Endothelial cell of umbilical vein (primary cell): ENCODE data around the gene RGS19. TPM values are rescaled to one million over a fixed set of nuclear protein-coding genes. Genes with fewer than 3 reads are reported as not detected.
A peak's percentile ranks its signal among the peaks of the same experiment; 100 is the strongest.

ENCODE experiments used
- BruUV-seq: library from RNA; stranded (reverse); fragments of 400-500 nt; replicated peaks from 2 replicates; lab custom pipeline; 2021; lab: Mats Ljungman, UMichigan
- CTCF ChIA-PET: fragments of 300-600, 350-600 bp; sonication (Branson Sonifier 250); formaldehyde crosslinking; loops from one replicate; lab custom pipeline; 2021; ENCODE audit warnings: antibody characterized with exemption, inconsistent platforms; lab: Charles Lee
- POLR2A ChIA-PET: fragments of 300-600, 350-600 bp; sonication (Branson Sonifier 250); formaldehyde crosslinking; loops from one replicate; lab custom pipeline; 2021; ENCODE audit warnings: antibody characterized with exemption, inconsistent platforms; lab: Charles Lee
- DNase-seq: peaks from one replicate; pipeline ENCODE4 v3.0.0-alpha.2; 2011; ENCODE audit warnings: low read depth, low spot score
- FAIRE-seq: peaks from 2 replicates; lab custom pipeline; 2011; peaks lifted over from hg19 to GRCh38; lab: Jason Lieb, UNC
- H2AFZ ChIP-seq: 2 replicates; pipeline ENCODE4 v1.6.0; 2012; ENCODE audit warnings: low read depth, low read length, control low read depth, inconsistent platforms
- H3K27ac ChIP-seq: 2 replicates; pipeline ENCODE4 v1.5.1; 2011; ENCODE audit warnings: low read depth, mild to moderate bottlenecking, control low read depth, low read length, moderate library complexity; ENCODE audit not compliant: insufficient read depth
- H3K27me3 ChIP-seq, 2 experiments: 2 replicates each; pipeline versions ENCODE4 v1.6.0 to v1.6.1; 2011; ENCODE audit warnings: low read length in 2 of 2, mixed read lengths in 1 of 2; ENCODE audit not compliant: control insufficient read depth in 2 of 2, insufficient read depth in 2 of 2
- H3K36me3 ChIP-seq, 2 experiments: 2 replicates in 1 of 2; 3 replicates in 1 of 2; pipeline ENCODE4 v1.5.1; 2011; ENCODE audit warnings: low read length in 2 of 2, mild to moderate bottlenecking in 1 of 2, moderate library complexity in 1 of 2; ENCODE audit not compliant: control insufficient read depth in 2 of 2, insufficient read depth in 2 of 2; ENCODE audit errors: extremely low read depth in 1 of 2
- H3K4me1 ChIP-seq: 3 replicates; pipeline ENCODE4 v1.5.1; 2011; ENCODE audit warnings: mild to moderate bottlenecking, low read length; ENCODE audit not compliant: control insufficient read depth, insufficient read depth; ENCODE audit errors: extremely low read depth
- H3K4me2 ChIP-seq: 2 replicates; pipeline ENCODE4 v1.6.1; 2011; ENCODE audit warnings: low read length, control low read depth, mixed read lengths; ENCODE audit not compliant: insufficient read depth
- H3K4me3 ChIP-seq, 3 experiments: fragments of 200-600 bp in 1 of 3; sonication (generic), shearing (Covaris generic) in 1 of 3; replicated peaks in 1 of 3; 2 replicates each; pipeline ENCODE4 v1.5.1; 2011 to 2016; ENCODE audit warnings: control low read depth in 3 of 3, low read length in 3 of 3, mild to moderate bottlenecking in 2 of 3, inconsistent platforms in 1 of 3, low read depth in 1 of 3, moderate library complexity in 1 of 3; ENCODE audit not compliant: insufficient read depth in 1 of 3
- H3K79me2 ChIP-seq: 2 replicates; pipeline ENCODE4 v1.6.0; 2012; ENCODE audit warnings: low read length, inconsistent platforms; ENCODE audit not compliant: control insufficient read depth, insufficient read depth
- H3K9ac ChIP-seq: replicated peaks from 2 replicates; pipeline ENCODE3; 2011; ENCODE audit warnings: low read length, control low read depth; ENCODE audit not compliant: insufficient read depth; ENCODE audit errors: extremely low read depth
- H3K9me1 ChIP-seq: replicated peaks from 3 replicates; pipeline ENCODE4 v1.6.0; 2011; ENCODE audit warnings: mild to moderate bottlenecking, low read length; ENCODE audit not compliant: control insufficient read depth, insufficient read depth; ENCODE audit errors: extremely low read depth
- H3K9me3 ChIP-seq: replicated peaks from 2 replicates; pipeline ENCODE4 v1.5.1; 2012; ENCODE audit warnings: low read length, inconsistent platforms; ENCODE audit not compliant: control insufficient read depth, insufficient read depth
- H4K20me1 ChIP-seq: replicated peaks from 2 replicates; pipeline ENCODE3; 2011; ENCODE audit warnings: mild to moderate bottlenecking, low read length; ENCODE audit not compliant: control insufficient read depth, insufficient read depth; ENCODE audit errors: extremely low read depth
- FOS ChIP-seq: IDR thresholded peaks from 2 replicates; pipeline ENCODE4 v1.6.1; 2011; ENCODE audit warnings: mild to moderate bottlenecking, low read length, moderate library complexity, borderline replicate concordance; ENCODE audit not compliant: insufficient read depth
- GATA2 ChIP-seq: IDR thresholded peaks from 2 replicates; pipeline ENCODE4 v1.7.0; 2011; ENCODE audit warnings: low read depth, mild to moderate bottlenecking, moderate library complexity, mixed read lengths, low read length; ENCODE audit not compliant: insufficient read length, insufficient read depth
- JUN ChIP-seq: IDR thresholded peaks from 2 replicates; pipeline ENCODE4 v1.6.1; 2011; ENCODE audit warnings: borderline replicate concordance, low read depth; ENCODE audit not compliant: insufficient read length, insufficient read depth
- MYC ChIP-seq: IDR thresholded peaks from one replicate; pipeline ENCODE4 v1.6.1; 2011; ENCODE audit warnings: mild to moderate bottlenecking, low read depth, low read length
- POLR2A ChIP-seq: IDR thresholded peaks from 2 replicates; pipeline ENCODE4 v1.6.1; 2012; ENCODE audit warnings: low read depth, mild to moderate bottlenecking, control low read depth, low read length
- dilution Hi-C: fragments of 300-500 bp; cut with MboI; formaldehyde crosslinking; loops from one replicate; pipeline ENCODE4 v1.15.0; 2019; ENCODE audit warnings: low sequenced_read_pairs; ENCODE audit not compliant: extremely low pct_ligation_motif_present
- intact Hi-C: fragments of 100-400 bp; cut with micrococcal nuclease; formaldehyde crosslinking; loops from one replicate; pipeline ENCODE4 v1.10.0; 2022
- polyA plus RNA-seq, 4 experiments: library from polyadenylated mRNA; depleted of rRNA in 3 of 4; stranded (reverse) in 3 of 4; unstranded in 1 of 4; fragments of >200 nt; gene quantifications; 2 replicates each; pipeline versions ENCODE4 v1.2.1 to v1.2.3, GENCODE V29; 2011 to 2012; ENCODE audit warnings: missing spikeins in 1 of 4
- total RNA-seq: library from RNA; stranded (reverse); gene quantifications from 2 replicates; pipeline ENCODE4 v1.2.3, GENCODE V29; 2021
- TF ChIP-seq, protein P1 (sequence below), 2 donors: IDR thresholded peaks; 1 replicate in 1 of 2; 2 replicates in 1 of 2; pipeline ENCODE4 v1.5.1; 2011; ENCODE audit warnings: low read length in 2 of 2, mild to moderate bottlenecking in 2 of 2, moderate library complexity in 2 of 2, control low read depth in 1 of 2, inconsistent platforms in 1 of 2, low read depth in 1 of 2; ENCODE audit not compliant: insufficient read depth in 1 of 2; ENCODE audit errors: extremely low read depth in 1 of 2
- TF ChIP-seq, protein P2 (sequence below): IDR thresholded peaks from 2 replicates; pipeline ENCODE4 v1.6.1; 2011; ENCODE audit not compliant: insufficient read depth, insufficient read length

The RGS19 gene
- total and polyA plus RNA-seq, 2 donors (not counting 3 experiments of a cell fraction or from before 2014, with no cell fraction given) = 27.8 to 33.7 TPM

DNA sequence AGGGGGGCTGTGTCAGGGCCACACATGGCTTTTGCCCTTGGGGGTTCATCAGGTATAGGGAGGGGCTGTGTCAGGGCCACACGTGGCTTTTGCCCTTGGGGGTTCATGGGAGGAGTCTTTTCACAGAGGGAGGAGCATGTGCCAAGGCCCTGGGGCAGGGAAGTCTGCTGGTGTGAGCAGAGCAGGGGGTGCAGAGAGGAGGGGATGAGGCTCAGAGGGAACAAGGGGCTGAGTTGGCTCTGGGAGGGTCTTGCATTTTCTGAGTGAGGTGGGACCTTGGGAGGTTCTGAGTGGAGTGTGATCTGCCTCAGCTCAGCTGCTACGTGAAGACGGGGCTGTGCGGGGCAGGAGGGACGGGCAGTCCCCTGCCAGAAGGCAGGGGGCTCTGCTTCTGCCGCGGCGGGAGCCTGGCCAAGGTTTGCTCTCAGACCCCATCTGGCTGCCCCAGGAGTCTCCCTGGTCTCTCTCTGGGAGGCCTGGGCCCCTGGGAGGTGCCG is 23.9 kb downstream of the RGS19 start:
- CTCF ChIA-PET = interaction anchor here (1.4 to 15.2 kb wide), 3 partner anchors 11 to 75 kb away, joined by 3 to 412 read pairs (median 18); partner anchors contain the start of genes C20orf204, PRPF6 and SAMD10
- intact Hi-C loops = loop anchor here (2.0 to 10.0 kb wide), 2 partner anchors 83 to 161 kb away; partner anchors contain the start of gene DNAJC5

More for the DNA sequence above, 23.9 kb downstream of the RGS19 start:
- no peak for DNase-seq
- H3K4me3 ChIP-seq = no peak overlapping the region
- H3K9ac ChIP-seq = peak overlapping the region; percentile 12
- H3K9me3 ChIP-seq = no peaks in the 10 kb centered on the region
- no peaks in the 10 kb centered on the region for H4K20me1 ChIP-seq
- BruUV-seq = no TSS peak
- H3K9me1 ChIP-seq = no peaks in the 10 kb centered on the region
- no peak overlapping the region for H3K4me2 ChIP-seq
- no peaks in the 10 kb centered on the region for H3K27me3 ChIP-seq
- H3K79me2 ChIP-seq = no peaks in the 10 kb centered on the region
- H3K4me1 ChIP-seq = peaks cover 66% of the 10 kb centered on the region
- H2AFZ ChIP-seq = no peak overlapping the region
- H3K36me3 ChIP-seq = no peaks in the 10 kb centered on the region
- dilution Hi-C loops = no loop called here
- TF ChIP-seq JUN (no peak), POLR2A (no peak), FOS (no peak), MYC (no peak), GATA2 (no peak)
- TF ChIP-seq, protein P1, sequence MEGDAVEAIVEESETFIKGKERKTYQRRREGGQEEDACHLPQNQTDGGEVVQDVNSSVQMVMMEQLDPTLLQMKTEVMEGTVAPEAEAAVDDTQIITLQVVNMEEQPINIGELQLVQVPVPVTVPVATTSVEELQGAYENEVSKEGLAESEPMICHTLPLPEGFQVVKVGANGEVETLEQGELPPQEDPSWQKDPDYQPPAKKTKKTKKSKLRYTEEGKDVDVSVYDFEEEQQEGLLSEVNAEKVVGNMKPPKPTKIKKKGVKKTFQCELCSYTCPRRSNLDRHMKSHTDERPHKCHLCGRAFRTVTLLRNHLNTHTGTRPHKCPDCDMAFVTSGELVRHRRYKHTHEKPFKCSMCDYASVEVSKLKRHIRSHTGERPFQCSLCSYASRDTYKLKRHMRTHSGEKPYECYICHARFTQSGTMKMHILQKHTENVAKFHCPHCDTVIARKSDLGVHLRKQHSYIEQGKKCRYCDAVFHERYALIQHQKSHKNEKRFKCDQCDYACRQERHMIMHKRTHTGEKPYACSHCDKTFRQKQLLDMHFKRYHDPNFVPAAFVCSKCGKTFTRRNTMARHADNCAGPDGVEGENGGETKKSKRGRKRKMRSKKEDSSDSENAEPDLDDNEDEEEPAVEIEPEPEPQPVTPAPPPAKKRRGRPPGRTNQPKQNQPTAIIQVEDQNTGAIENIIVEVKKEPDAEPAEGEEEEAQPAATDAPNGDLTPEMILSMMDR (IDR thresholded peaks at IDR 0.05; ENCODE audit: extremely low read depth in 1 of 2, insufficient read depth in 1 of 2, low read depth in 1 of 2, low read length in 2 of 2) = no peak
- TF ChIP-seq, protein P2, sequence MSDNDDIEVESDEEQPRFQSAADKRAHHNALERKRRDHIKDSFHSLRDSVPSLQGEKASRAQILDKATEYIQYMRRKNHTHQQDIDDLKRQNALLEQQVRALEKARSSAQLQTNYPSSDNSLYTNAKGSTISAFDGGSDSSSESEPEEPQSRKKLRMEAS = no peak
- POLR2A ChIA-PET = no interaction called here
- no peak for FAIRE-seq
- H3K27ac ChIP-seq = peak overlapping the region; percentile 83
